IPS-18a (cell line): Measurements from ENCODE around the gene TSHZ2.

ENCODE experiments used
- H3K27ac ChIP-seq: one replicate; pipeline ENCODE4 v1.5.1; 2013; ENCODE audit warnings: low read length
- H3K27me3 ChIP-seq: one replicate; pipeline ENCODE4 v1.6.1; 2013; ENCODE audit warnings: mild to moderate bottlenecking, low read length; ENCODE audit not compliant: control insufficient read depth, insufficient read depth
- H3K36me3 ChIP-seq: one replicate; pipeline ENCODE4 v1.6.1; 2013; ENCODE audit warnings: low read depth, low read length; ENCODE audit not compliant: control insufficient read depth
- H3K4me1 ChIP-seq: one replicate; pipeline ENCODE4 v1.6.1; 2013; ENCODE audit warnings: low read depth, low read length; ENCODE audit not compliant: control insufficient read depth
- H3K4me3 ChIP-seq: one replicate; pipeline ENCODE4 v1.5.1; 2013; ENCODE audit warnings: low read length
- H3K9ac ChIP-seq: one replicate; pipeline ENCODE4 v1.6.1; 2013; ENCODE audit warnings: mild to moderate bottlenecking, low read length, moderate library complexity
- H3K9me3 ChIP-seq: one replicate; pipeline ENCODE4 v1.6.1; 2013; ENCODE audit warnings: low read depth, low read length; ENCODE audit not compliant: control insufficient read depth

Gene TSHZ2

DNA sequence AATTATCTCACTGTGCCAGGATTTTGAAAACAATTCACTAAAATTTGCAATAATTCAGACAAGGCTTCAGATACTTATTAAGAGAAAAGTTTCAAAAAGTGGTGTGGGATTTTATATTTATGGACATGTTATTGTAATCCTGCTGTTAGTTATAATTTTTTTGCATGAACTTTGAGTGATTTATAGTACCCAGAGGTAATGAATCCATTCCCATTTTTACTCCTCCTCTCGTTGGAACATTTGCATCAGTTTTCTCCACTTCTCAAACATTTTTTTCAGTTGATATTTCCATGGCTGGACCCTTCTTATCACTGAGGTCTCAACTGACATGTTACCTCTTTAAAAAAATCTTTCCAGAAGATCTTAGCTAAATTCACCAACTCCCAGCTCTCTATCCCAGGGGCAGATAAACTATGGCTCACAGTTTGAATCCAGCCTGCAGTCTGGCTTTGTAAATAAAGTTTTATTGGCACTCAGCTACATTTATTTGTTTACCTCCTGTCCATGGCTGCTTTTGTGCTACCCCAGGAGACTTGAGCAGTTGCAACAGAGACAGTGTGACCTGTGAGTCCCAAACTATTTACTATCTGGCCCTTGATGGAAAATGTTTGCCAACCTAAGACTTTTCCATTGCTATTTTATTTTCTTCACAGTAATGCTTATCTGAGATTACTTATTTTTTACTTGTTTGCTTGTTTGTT lies 83.4 kb downstream of the TSHZ2 start:
- Histone ChIP-seq H3K9ac (no peak overlapping the region), H3K36me3 (no peaks in the 10 kb centered on the region), H3K4me1 (no peaks in the 10 kb centered on the region), H3K4me3 (no peak overlapping the region), H3K9me3 (no peaks in the 10 kb centered on the region), H3K27ac (no peak overlapping the region), H3K27me3 (no peaks in the 10 kb centered on the region)

DNA sequence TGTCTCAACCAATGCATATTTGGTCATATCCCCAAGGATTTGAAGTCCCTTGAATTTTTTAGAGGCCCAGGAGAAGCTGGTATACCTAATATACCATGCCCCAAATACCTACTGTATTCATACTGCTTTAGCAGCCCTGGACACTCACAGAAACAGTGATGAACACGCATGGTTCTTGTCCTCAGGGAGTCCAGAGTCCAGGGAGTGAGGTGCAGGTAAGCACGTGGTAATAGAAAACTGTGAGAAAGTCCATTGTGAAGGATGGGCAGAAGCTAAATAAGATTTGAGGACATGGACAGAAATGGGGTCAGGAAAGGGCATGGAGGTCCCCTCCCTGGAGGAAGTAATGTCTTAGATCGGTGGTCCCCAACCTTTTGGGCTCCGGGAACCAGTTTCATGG lies 85.4 kb downstream of the TSHZ2 start:
- Histone ChIP-seq H3K27ac (no peak overlapping the region), H3K27me3 (no peaks in the 10 kb centered on the region), H3K9me3 (no peaks in the 10 kb centered on the region), H3K36me3 (no peaks in the 10 kb centered on the region), H3K9ac (no peak overlapping the region), H3K4me1 (no peaks in the 10 kb centered on the region), H3K4me3 (no peak overlapping the region)

DNA sequence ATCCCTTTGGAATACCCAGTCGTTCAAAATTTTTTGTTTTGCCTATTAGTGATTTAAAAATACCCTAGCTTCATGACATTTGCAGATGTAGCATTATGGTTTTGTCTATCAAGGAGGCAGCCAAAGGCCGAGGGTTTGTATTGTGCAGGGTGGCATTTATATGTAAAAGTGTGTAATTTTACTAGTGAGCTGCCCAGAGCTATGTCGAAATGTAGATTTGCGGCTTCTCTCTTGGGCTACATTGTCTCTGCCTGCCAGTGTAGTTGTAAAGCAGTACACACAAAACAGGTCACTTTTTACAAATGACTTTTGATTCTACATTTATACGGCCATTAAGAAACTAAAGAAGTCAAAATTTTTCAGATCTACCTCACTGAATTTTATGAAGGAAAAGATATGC lies 87.7 kb downstream of the TSHZ2 start:
- H3K36me3 ChIP-seq = no peaks in the 10 kb centered on the region
- H3K27me3 ChIP-seq = no peaks in the 10 kb centered on the region
- H3K4me3 ChIP-seq = no peak overlapping the region
- H3K9me3 ChIP-seq = no peaks in the 10 kb centered on the region
- no peaks in the 10 kb centered on the region for H3K4me1 ChIP-seq
- H3K9ac ChIP-seq = no peak overlapping the region
- H3K27ac ChIP-seq = no peak overlapping the region

DNA sequence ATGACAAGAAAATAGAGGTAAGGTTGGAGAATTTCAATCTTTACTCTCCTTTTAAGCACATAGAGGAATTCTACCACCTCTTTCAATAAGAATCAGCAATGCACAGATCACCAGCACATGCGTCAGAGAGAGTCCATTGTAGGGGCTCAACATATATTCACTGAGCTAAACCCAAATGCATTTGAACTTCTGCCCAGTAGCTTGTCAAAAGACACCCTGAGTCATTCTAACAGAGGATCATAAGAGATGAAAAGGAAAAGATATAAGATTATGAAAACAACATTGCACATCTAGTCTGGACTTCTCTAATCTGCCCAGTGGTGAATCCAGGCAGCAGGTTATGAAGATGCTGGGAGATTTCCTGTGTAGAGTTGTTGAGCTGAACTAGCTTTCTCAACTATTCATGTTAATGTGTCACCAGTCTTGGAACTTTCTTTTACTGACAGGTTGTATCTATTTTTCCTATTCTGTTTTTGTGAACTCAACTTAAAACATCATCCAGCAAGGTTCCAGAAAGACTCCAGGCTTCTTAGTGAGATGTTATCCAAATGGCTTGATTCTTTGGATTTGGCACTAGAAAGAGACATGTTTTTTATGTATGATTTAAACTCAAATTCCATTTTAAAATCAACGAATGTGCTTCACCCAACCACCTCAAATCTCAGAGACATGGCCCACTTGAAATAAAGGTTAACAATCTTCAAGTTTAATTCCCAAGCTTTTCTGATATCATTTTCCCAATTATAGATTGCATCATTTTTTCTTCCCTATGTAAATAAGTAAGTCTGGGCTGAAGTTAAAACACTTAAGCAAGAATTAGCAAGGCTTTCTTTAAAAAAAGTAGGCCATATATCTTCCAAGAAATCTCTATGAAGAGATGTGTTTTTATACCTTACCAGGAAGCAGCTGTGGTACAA lies 89.3 kb downstream of the TSHZ2 start:
- Histone ChIP-seq H3K4me3 (no peak overlapping the region), H3K9me3 (no peaks in the 10 kb centered on the region), H3K9ac (no peak overlapping the region), H3K27ac (no peak overlapping the region), H3K4me1 (no peaks in the 10 kb centered on the region), H3K36me3 (no peaks in the 10 kb centered on the region), H3K27me3 (no peaks in the 10 kb centered on the region)

DNA sequence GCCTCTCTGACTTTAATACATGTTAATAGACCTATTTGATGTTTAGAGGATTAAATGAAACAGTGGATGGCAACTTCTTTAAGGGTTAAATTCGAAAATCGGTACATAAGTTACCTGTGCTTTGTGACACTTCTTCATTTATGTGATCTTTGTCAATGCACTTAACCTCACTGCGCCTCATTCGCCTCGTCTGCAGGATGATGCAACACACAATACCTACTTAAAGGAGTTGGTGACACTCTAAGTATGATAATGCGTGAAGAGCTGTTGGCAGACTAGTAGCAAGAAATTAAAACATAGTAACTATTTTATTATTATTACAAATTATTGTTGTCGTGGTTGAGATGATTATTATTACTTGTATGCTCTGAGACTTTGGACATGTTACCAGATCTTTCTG lies 92.8 kb downstream of the TSHZ2 start:
- no peaks in the 10 kb centered on the region for H3K36me3 ChIP-seq
- H3K27ac ChIP-seq = no peak overlapping the region
- no peak overlapping the region for H3K4me3 ChIP-seq
- no peaks in the 10 kb centered on the region for H3K27me3 ChIP-seq
- no peaks in the 10 kb centered on the region for H3K9me3 ChIP-seq
- no peak overlapping the region for H3K9ac ChIP-seq
- no peaks in the 10 kb centered on the region for H3K4me1 ChIP-seq

DNA sequence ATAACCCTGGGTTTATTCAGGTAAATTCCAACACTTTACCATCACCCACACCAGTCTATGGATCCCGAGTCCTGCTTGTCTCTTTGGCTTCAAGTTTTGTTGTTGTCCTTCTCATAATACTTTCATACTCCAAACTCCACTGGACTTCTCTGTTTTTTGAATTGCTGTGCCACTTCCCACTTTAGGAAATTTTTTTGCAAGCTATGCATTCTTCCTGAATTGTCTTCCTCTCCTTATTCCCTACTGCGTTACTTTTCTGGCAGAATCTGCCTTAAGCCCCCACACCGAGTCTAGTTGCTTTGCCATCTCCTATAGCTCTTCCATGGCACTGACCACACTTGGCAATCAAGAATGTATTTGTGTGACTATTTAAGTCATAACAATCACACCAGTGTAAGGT lies 96.1 kb downstream of the TSHZ2 start:
- Histone ChIP-seq H3K4me3 (no peak overlapping the region), H3K9ac (no peak overlapping the region), H3K36me3 (no peaks in the 10 kb centered on the region), H3K9me3 (no peaks in the 10 kb centered on the region), H3K27me3 (no peaks in the 10 kb centered on the region), H3K27ac (no peak overlapping the region), H3K4me1 (no peaks in the 10 kb centered on the region)

DNA sequence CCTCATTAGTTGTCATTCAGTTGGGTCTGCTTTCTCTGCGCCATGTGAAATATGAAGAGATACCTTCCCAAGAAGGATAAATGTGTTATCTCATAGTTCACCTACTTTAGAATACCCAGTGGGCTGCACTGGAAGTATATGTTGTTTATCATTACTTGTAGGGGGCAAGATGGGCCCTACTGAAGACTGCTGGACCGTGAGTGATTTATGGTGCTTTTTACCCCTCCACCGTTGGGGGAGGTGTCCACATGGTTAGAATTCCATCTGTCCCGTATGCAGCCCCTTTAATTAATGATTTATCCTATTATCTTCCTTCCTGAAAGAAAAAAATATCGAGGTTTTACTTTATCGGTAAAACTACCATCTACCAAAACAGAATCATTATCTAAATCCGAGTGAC lies 97.0 kb downstream of the TSHZ2 start:
- no peak overlapping the region for H3K9ac ChIP-seq
- no peaks in the 10 kb centered on the region for H3K9me3 ChIP-seq
- no peaks in the 10 kb centered on the region for H3K36me3 ChIP-seq
- no peaks in the 10 kb centered on the region for H3K4me1 ChIP-seq
- H3K27ac ChIP-seq = no peak overlapping the region
- no peak overlapping the region for H3K4me3 ChIP-seq
- no peaks in the 10 kb centered on the region for H3K27me3 ChIP-seq

DNA sequence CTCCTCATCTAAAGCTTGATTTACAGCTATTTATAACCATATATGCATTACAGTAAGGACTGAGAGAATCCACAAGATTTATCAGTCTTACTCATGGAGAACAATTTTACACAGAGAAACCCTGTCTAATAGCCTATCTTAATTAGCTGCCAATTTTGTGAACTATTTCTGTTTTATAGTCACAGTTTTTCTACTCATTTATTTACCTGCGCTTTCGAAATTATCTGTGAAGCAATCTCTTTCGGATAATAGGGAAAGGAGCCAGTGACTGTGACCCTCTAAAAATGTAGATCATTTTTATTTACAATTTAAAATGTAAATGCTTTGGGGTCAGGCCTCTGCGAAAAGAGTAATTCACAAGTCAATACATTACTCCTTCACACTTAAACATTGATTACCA lies 98.1 kb downstream of the TSHZ2 start:
- H3K9me3 ChIP-seq = no peaks in the 10 kb centered on the region
- no peak overlapping the region for H3K27ac ChIP-seq
- no peaks in the 10 kb centered on the region for H3K36me3 ChIP-seq
- no peak overlapping the region for H3K9ac ChIP-seq
- H3K27me3 ChIP-seq = no peaks in the 10 kb centered on the region
- H3K4me1 ChIP-seq = no peaks in the 10 kb centered on the region
- H3K4me3 ChIP-seq = no peak overlapping the region

DNA sequence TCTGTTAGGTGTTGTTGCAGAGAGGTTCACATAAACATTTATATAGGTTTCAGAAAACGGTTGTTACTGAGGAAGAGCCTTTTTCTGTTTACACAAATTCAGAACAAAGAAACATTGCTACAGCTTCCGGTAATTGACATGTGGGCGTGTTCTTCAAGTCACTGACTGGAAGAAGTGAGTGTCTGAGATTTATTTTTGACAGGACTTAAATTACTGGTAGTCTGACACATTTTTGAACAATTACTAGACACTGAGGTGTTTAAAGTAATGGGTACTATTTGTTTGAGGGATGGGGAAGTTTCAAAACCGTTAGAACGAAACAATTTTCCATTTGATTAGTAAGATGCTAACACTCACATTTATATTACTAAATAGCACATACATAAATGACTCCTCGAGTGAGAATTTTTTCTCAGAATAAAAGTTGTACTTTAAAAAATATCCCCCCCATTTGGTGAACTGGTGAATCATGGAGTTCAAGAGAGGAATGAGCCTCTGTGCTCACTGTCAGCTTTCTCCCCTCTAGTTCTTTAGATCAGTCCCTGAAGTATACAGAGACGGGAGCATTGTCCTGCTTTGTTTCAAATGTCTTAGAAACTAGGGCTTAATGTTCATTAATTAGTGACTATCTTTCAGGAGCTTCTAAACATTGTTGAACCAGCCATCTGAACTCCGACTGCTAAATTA lies 98.7 kb downstream of the TSHZ2 start:
- no peaks in the 10 kb centered on the region for H3K27me3 ChIP-seq
- no peak overlapping the region for H3K4me3 ChIP-seq
- no peaks in the 10 kb centered on the region for H3K36me3 ChIP-seq
- no peak overlapping the region for H3K27ac ChIP-seq
- no peak overlapping the region for H3K9ac ChIP-seq
- H3K9me3 ChIP-seq = no peaks in the 10 kb centered on the region
- H3K4me1 ChIP-seq = no peaks in the 10 kb centered on the region

DNA sequence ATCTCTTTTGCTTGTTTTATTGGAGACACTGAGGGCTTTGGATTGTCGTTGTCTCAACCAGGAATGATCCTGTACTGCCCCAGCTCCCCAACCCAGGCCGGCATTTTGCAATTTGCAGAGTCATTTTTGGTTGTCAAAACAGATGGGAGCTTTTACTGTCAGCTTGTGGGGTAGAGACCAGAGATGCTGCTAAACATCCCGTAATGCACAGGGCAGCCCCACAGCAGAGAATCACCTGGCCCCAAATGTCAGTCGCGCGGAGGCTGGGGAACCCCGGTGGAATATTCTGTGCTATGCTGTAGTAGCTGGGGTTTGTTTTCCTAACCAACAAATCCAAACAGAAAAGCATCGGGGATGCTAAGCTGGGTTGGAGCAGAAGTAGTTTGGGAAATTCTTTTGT lies 99.7 kb downstream of the TSHZ2 start:
- no peaks in the 10 kb centered on the region for H3K36me3 ChIP-seq
- no peaks in the 10 kb centered on the region for H3K4me1 ChIP-seq
- no peak overlapping the region for H3K9ac ChIP-seq
- H3K4me3 ChIP-seq = no peak overlapping the region
- H3K9me3 ChIP-seq = no peaks in the 10 kb centered on the region
- H3K27ac ChIP-seq = no peak overlapping the region
- no peaks in the 10 kb centered on the region for H3K27me3 ChIP-seq

DNA sequence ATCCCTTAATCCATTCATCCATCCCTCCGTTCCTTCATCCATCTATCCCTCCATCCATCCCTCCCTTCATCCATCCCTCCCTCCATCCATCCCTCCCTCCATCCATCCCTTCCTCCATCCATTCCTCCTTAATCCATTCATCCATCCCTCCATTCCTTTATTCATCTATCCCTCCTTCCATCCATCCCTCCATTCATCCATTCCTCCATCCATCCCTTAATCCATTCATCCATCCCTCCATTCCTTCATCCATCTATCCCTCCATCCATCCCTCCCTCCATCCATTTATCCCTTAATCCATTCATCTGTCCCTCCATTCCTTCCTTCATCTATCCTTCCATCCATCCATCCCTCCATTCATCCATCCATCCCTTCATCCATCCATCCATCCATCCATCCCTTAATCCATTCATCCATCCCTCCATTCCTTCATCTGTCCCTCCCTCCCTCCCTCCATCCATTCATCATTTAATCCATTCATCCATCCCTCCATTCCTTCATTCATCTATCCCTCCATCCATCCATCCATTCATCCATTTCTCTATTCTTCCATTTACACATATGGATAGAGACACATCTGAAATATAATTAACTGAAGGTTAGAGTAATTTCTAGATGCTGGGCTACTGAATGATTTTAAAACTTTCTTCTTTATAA lies 100.9 kb downstream of the TSHZ2 start:
- Histone ChIP-seq H3K27ac (no peak overlapping the region), H3K9ac (no peak overlapping the region), H3K36me3 (no peaks in the 10 kb centered on the region), H3K9me3 (no peaks in the 10 kb centered on the region), H3K4me3 (no peak overlapping the region), H3K27me3 (no peaks in the 10 kb centered on the region), H3K4me1 (no peaks in the 10 kb centered on the region)
